GM12878 (cell line): ENCODE measurements around the gene NFIL3. TPM values are rescaled to one million over a fixed set of nuclear protein-coding genes. Genes with fewer than 3 reads are reported as not detected.

Source experiments
- CHD2 ChIP-seq: IDR thresholded peaks from 2 replicates; pipeline ENCODE4 v1.6.1; 2011; ENCODE audit warnings: low read depth, low read length, improper control_type of control experiment, borderline replicate concordance
- ELK1 ChIP-seq: IDR thresholded peaks from 2 replicates; pipeline ENCODE4 v1.6.1; 2012; ENCODE audit warnings: low read depth, low read length, improper control_type of control experiment
- EP300 ChIP-seq, 2 experiments: fragments of 150-350 bp in 1 of 2; IDR thresholded peaks; 2 replicates each; pipeline ENCODE4 v1.6.1; 2011 to 2012; ENCODE audit warnings: low read depth in 2 of 2, low read length in 2 of 2, borderline replicate concordance in 1 of 2, improper control_type of control experiment in 1 of 2, inconsistent platforms in 1 of 2; ENCODE audit not compliant: control insufficient read depth in 1 of 2
- FOXM1 ChIP-seq: IDR thresholded peaks from 2 replicates; pipeline ENCODE4 v1.6.1; 2012; ENCODE audit warnings: low read depth, mild to moderate bottlenecking, inconsistent platforms, low read length, moderate library complexity
- GABPA ChIP-seq: IDR thresholded peaks from 2 replicates; pipeline ENCODE4 v1.6.1; 2014; ENCODE audit warnings: antibody characterized with exemption, low read depth, mild to moderate bottlenecking, inconsistent platforms
- MYB ChIP-seq: fragments of 150-350 bp; IDR thresholded peaks from 2 replicates; pipeline ENCODE4 v1.6.1; 2014; ENCODE audit warnings: mild to moderate bottlenecking, low read depth, low read length, borderline replicate concordance
- NR2F1 ChIP-seq: fragments of 450-650 bp; conservative IDR thresholded peaks from 2 replicates; pipeline ENCODE4 v1.6.1; 2017; ENCODE audit warnings: mild to moderate bottlenecking
- NRF1 ChIP-seq: conservative IDR thresholded peaks from 2 replicates; pipeline ENCODE4 v1.6.1; 2011; ENCODE audit warnings: mild to moderate bottlenecking, low read depth, low read length, improper control_type of control experiment
- RAD51 ChIP-seq: fragments of 450-650 bp; IDR thresholded peaks from 2 replicates; pipeline ENCODE4 v1.6.1; 2016; ENCODE audit warnings: moderate library complexity, mild to moderate bottlenecking, inconsistent platforms
- RFX5 ChIP-seq: IDR thresholded peaks from 2 replicates; pipeline ENCODE4 v1.6.1; 2011; ENCODE audit warnings: low read depth, low read length, improper control_type of control experiment
- RUNX3 ChIP-seq: IDR thresholded peaks from 2 replicates; pipeline ENCODE4 v1.6.1; 2012; ENCODE audit warnings: low read length, inconsistent platforms
- SMC3 ChIP-seq: IDR thresholded peaks from 2 replicates; pipeline ENCODE4 v1.6.1; 2011; ENCODE audit warnings: low read length, improper control_type of control experiment, borderline replicate concordance
- STAT3 ChIP-seq: IDR thresholded peaks from 2 replicates; pipeline ENCODE4 v1.6.1; 2011; ENCODE audit warnings: low read depth, low read length, improper control_type of control experiment
- SUPT20H ChIP-seq: IDR thresholded peaks from 2 replicates; pipeline ENCODE4 v1.6.1; 2011; ENCODE audit warnings: low read depth, mild to moderate bottlenecking, low read length, moderate library complexity, borderline replicate concordance; ENCODE audit not compliant: control insufficient read depth
- SUZ12 ChIP-seq: fragments of 200-600 bp; sonication (generic); IDR thresholded peaks from one replicate; pipeline ENCODE4 v1.6.1; 2018; ENCODE audit warnings: antibody characterized with exemption, mild to moderate bottlenecking; ENCODE audit not compliant: unreplicated experiment
- ZNF274 ChIP-seq: IDR thresholded peaks from one replicate; pipeline ENCODE4 v1.8.0; 2011; ENCODE audit not compliant: insufficient read length, insufficient read depth
- ZNF384 ChIP-seq: IDR thresholded peaks from 2 replicates; pipeline ENCODE4 v1.6.1; 2012; ENCODE audit warnings: low read depth, mild to moderate bottlenecking, low read length, improper control_type of control experiment, borderline replicate concordance
- polyA plus RNA-seq, 11 experiments: library from polyadenylated mRNA; depleted of rRNA in 4 of 11; unstranded in 6 of 11; stranded (reverse) in 5 of 11; fragments of >200 nt; fragmentation: Nextera tagmentation in 4 of 11; fragmentation: Illumina TruSeq in 1 of 11; extraction: Ambion mirVana in 4 of 11; extraction: Trizol in 1 of 11; gene quantifications; 1 replicate in 1 of 11; 2 replicates in 10 of 11; pipeline versions ENCODE4 v1.2.1 to v1.2.3, GENCODE V29; 2011 to 2016; ENCODE audit warnings: inconsistent platforms in 2 of 11, missing spikeins in 2 of 11, low read depth in 1 of 11
- total RNA-seq, 4 experiments: library from RNA; depleted of rRNA in 3 of 4; stranded (reverse); fragments of >200 nt in 3 of 4; fragmentation: Illumina TruSeq in 1 of 4; extraction: Trizol in 1 of 4; gene quantifications; 2 replicates each; pipeline versions ENCODE4 v1.2.1 to v1.2.3, GENCODE V29; 2013 to 2021
- TF ChIP-seq, protein P1 (sequence below): fragments of 450-650 bp; formaldehyde crosslinking; IDR thresholded peaks from 2 replicates; pipeline ENCODE4 v1.5.0; 2022; ENCODE audit warnings: mild to moderate bottlenecking, missing genetic modification characterization
- TF ChIP-seq, protein P2 (sequence below), 3 experiments: IDR thresholded peaks in 2 of 3; conservative IDR thresholded peaks in 1 of 3; 2 replicates each; pipeline ENCODE4 v1.5.1; 2011; ENCODE audit warnings: low read depth in 3 of 3, low read length in 3 of 3, mild to moderate bottlenecking in 3 of 3, control low read depth in 2 of 3, moderate library complexity in 2 of 3, inconsistent platforms in 1 of 3, mixed read lengths in 1 of 3; ENCODE audit not compliant: control insufficient read depth in 2 of 3, insufficient read depth in 1 of 3; ENCODE audit errors: extremely low read depth in 1 of 3
- TF ChIP-seq, protein P3 (sequence below): IDR thresholded peaks from 2 replicates; pipeline ENCODE4 v1.6.1; 2011; ENCODE audit warnings: low read depth, low read length, improper control_type of control experiment, borderline replicate concordance

NFIL3 gene
- total and polyA plus RNA-seq, 10 of the 15 experiments (the other 5 are each of a cell fraction or from before 2014, with no cell fraction given), result 0.18 to 1.0 (median 0.36) TPM; not detected in 3

DNA sequence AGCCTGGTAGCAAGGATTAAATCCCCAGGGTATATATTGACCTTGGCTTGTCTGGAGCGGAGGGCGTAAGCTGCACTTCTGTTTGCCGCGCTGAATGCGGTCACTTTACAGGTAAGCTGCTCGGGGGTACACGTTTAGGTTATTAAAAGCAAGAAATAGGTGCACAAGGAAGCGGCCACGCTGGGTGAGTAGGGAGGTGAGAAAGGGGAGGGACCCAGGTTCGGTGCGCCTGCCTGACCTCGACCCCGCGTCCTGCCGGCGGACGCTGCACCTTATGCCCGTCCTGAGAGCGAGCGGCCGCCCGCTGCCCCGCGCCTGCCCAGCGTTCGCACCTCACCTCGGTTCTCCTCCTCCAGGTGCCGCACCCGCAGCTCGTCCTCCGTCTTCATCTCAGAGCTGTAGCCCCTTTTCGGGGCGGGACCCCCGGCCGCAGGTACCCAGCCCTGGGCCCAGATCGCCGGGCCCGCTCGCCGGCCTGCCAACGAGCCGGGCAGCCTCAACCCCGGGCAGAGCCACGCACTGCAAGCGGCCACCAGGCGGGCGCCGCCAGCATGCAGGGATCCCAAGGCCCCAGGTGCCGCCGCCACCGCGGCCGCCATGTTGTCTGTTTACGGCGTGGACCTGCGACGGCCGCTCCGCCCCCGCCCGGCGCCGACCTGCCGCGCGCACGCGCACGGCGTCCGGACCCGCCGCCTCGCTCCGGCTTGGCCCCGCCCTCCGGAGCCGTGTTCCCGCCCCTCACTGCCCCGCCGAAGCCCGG is 62.2 kb downstream of the NFIL3 start, which contains the start of gene AUH (continued):
- TF ChIP-seq EP300 (IDR thresholded peaks at IDR 0.05; ENCODE audit: borderline replicate concordance in 1 of 2, control insufficient read depth in 1 of 2, low read depth in 2 of 2, low read length in 2 of 2) (0 out of 4 replicates have a peak, but pooled peaks of 1 of the 2 experiments have one; percentile 13), SUZ12 (no peak), SUPT20H (no peak), RFX5 (no peak), SMC3 (no peak), RUNX3 (no peak), RAD51 (no peak), CHD2 (no peak), ZNF274 (no peak), FOXM1 (no peak), ZNF384 (no peak), GABPA (no peak), STAT3 (no peak), MYB (no peak), NR2F1 (peak; percentile 86), ELK1 (no peak), NRF1 (peak; percentile 84)
- TF ChIP-seq, protein P1, sequence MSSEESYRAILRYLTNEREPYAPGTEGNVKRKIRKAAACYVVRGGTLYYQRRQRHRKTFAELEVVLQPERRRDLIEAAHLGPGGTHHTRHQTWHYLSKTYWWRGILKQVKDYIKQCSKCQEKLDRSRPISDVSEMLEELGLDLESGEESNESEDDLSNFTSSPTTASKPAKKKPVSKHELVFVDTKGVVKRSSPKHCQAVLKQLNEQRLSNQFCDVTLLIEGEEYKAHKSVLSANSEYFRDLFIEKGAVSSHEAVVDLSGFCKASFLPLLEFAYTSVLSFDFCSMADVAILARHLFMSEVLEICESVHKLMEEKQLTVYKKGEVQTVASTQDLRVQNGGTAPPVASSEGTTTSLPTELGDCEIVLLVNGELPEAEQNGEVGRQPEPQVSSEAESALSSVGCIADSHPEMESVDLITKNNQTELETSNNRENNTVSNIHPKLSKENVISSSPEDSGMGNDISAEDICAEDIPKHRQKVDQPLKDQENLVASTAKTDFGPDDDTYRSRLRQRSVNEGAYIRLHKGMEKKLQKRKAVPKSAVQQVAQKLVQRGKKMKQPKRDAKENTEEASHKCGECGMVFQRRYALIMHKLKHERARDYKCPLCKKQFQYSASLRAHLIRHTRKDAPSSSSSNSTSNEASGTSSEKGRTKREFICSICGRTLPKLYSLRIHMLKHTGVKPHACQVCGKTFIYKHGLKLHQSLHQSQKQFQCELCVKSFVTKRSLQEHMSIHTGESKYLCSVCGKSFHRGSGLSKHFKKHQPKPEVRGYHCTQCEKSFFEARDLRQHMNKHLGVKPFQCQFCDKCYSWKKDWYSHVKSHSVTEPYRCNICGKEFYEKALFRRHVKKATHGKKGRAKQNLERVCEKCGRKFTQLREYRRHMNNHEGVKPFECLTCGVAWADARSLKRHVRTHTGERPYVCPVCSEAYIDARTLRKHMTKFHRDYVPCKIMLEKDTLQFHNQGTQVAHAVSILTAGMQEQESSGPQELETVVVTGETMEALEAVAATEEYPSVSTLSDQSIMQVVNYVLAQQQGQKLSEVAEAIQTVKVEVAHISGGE (CRISPR knock-in tag), result no peak
- TF ChIP-seq, protein P2, sequence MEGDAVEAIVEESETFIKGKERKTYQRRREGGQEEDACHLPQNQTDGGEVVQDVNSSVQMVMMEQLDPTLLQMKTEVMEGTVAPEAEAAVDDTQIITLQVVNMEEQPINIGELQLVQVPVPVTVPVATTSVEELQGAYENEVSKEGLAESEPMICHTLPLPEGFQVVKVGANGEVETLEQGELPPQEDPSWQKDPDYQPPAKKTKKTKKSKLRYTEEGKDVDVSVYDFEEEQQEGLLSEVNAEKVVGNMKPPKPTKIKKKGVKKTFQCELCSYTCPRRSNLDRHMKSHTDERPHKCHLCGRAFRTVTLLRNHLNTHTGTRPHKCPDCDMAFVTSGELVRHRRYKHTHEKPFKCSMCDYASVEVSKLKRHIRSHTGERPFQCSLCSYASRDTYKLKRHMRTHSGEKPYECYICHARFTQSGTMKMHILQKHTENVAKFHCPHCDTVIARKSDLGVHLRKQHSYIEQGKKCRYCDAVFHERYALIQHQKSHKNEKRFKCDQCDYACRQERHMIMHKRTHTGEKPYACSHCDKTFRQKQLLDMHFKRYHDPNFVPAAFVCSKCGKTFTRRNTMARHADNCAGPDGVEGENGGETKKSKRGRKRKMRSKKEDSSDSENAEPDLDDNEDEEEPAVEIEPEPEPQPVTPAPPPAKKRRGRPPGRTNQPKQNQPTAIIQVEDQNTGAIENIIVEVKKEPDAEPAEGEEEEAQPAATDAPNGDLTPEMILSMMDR (IDR thresholded peaks at IDR 0.05 in 2 of 3, conservative IDR thresholded peaks at IDR 0.05 in 1 of 3; ENCODE audit: control insufficient read depth in 2 of 3, extremely low read depth in 1 of 3, insufficient read depth in 1 of 3, low read depth in 3 of 3, low read length in 3 of 3), result no peak
- TF ChIP-seq, protein P3, sequence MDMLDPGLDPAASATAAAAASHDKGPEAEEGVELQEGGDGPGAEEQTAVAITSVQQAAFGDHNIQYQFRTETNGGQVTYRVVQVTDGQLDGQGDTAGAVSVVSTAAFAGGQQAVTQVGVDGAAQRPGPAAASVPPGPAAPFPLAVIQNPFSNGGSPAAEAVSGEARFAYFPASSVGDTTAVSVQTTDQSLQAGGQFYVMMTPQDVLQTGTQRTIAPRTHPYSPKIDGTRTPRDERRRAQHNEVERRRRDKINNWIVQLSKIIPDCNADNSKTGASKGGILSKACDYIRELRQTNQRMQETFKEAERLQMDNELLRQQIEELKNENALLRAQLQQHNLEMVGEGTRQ, result no peak
